Esophagus muscularis mucosa (tissue), 4 donors: ENCODE data around the gene HOXD11. TPM values are rescaled to one million over a fixed set of nuclear protein-coding genes. Genes with fewer than 3 reads are reported as not detected.

Source experiments
- DNase-seq: peaks from one replicate; pipeline ENCODE4 v3.0.0-alpha.2; 2017; ENCODE audit errors: extremely low spot score
- H3K27ac ChIP-seq, 4 donors: fragments of 200-600 bp; sonication (generic); replicated peaks in 1 of 4; 1 replicate in 3 of 4; 2 replicates in 1 of 4; pipeline ENCODE4 v1.5.1; 2016 to 2019; ENCODE audit warnings: mild to moderate bottlenecking in 1 of 4
- H3K27me3 ChIP-seq, 4 donors: fragments of 200-600 bp; sonication (generic); one replicate each; pipeline versions ENCODE4 v1.5.1 to v1.6.0; 2016 to 2019
- H3K36me3 ChIP-seq, 4 donors: fragments of 200-600 bp; sonication (generic); one replicate each; pipeline ENCODE4 v1.5.1; 2016 to 2019
- H3K4me1 ChIP-seq, 4 donors: fragments of 200-600 bp; sonication (generic); one replicate each; pipeline ENCODE4 v1.5.1; 2016 to 2019
- H3K4me3 ChIP-seq, 4 donors: fragments of 200-600 bp; sonication (generic); 1 replicate in 2 of 4; 2 replicates in 2 of 4; pipeline ENCODE4 v1.5.1; 2016 to 2019; ENCODE audit warnings: mild to moderate bottlenecking in 4 of 4, moderate library complexity in 1 of 4
- H3K9me3 ChIP-seq, 4 donors: fragments of 200-600 bp; sonication (generic); 1 replicate in 3 of 4; 2 replicates in 1 of 4; pipeline ENCODE4 v1.5.1; 2016 to 2019
- EP300 ChIP-seq: sonication (generic); formaldehyde crosslinking; IDR thresholded peaks from one replicate; pipeline ENCODE4 v1.6.1; 2017; ENCODE audit warnings: antibody characterized with exemption
- POLR2A ChIP-seq: fragments of 450-650 bp; IDR thresholded peaks from one replicate; pipeline ENCODE4 v1.6.1; 2017; ENCODE audit warnings: antibody characterized with exemption, moderate library complexity, mild to moderate bottlenecking, low read depth
- POLR2AphosphoS5 ChIP-seq, 2 donors: sonication (generic); formaldehyde crosslinking; IDR thresholded peaks; one replicate each; pipeline ENCODE4 v1.6.1; 2017; ENCODE audit warnings: antibody characterized with exemption in 2 of 2
- WGBS: methylation state at CpG from one replicate; pipeline ENCODE4 v1.1.5; 2018; 5-methylcytosine and 5-hydroxymethylcytosine counted together
- intact Hi-C: fragments of 100-400 bp; cut with DNase I; formaldehyde crosslinking; loops from one replicate; pipeline ENCODE4 v1.15.1; 2023
- total RNA-seq, 4 donors: library from RNA; depleted of rRNA; stranded (reverse); fragments of >200 nt; gene quantifications; one replicate each; pipeline versions ENCODE4 v1.1.0 to v1.2.1, GENCODE V29; 2016
- TF ChIP-seq, protein P1 (sequence below), 3 experiments: fragments of 200-600 bp in 2 of 3; fragments of 450-650 bp in 1 of 3; sonication (generic) in 2 of 3; IDR thresholded peaks; one replicate each; pipeline ENCODE4 v1.5.1; 2017 to 2019; ENCODE audit warnings: antibody characterized with exemption in 3 of 3, mild to moderate bottlenecking in 2 of 3, moderate library complexity in 1 of 3

Gene HOXD11
- total RNA-seq, 4 donors from 2014 or later = not detected

- intact Hi-C loops = loop anchor here (10.0 kb wide), 1 partner anchor 1749 kb away; the partner anchor contains the start of gene SP9
- 10% methylated on average over 27 of the region's 27 CpGs for WGBS
- Histone ChIP-seq H3K4me3 (peak within 1 kb of the TSS in 1 of 4 donors; percentile 8), H3K27me3 (peaks cover 5 to 100% (median 95%) of the 10 kb centered on the region in 4 donors), H3K27ac (no peak within 1 kb of the TSS), H3K36me3 (no peaks in the 10 kb centered on the region), H3K4me1 (peaks cover 33 to 74% (median 71%) of the 10 kb centered on the region in 4 donors), H3K9me3 (peaks cover 0 to 3% (median 0%) of the 10 kb centered on the region in 4 donors)
- no peak for DNase-seq
- no peak for TF ChIP-seq EP300
Observed at GRCh38 chr2:176083796-176084261, 23.3 kb upstream of the HOXD11 start, which contains the start of gene EVX2. EVX2 (minus strand) TSS chr2:176083962; CDS start chr2:176083776, 186 bp downstream.

DNA sequence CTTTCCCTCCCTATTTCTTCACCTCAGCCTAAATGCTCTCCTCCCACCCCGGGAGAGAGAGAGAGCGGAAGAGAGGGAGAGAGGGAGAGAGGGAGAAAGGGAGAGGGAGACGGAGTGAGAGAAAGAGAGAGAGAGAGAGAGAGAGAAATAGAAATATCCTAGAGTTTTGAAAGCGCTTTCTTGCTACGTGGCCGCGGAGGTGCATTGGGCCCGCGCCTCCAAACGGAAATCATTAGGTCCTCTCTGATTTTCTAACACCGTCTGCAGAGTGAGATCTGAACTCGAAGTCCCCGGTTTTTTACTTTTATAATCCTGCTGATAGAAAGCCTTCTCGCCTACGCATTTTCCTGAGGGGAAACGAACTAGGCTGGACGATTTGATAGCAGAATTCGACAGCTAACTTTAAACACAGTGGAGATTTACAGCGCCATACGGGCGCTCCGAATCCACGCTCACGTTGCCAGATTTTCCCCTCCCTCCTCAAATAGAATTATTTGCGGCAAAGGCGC is 22.4 kb upstream of the HOXD11 start:
- WGBS = 5% methylated on average over 26 of the region's 26 CpGs

DNA sequence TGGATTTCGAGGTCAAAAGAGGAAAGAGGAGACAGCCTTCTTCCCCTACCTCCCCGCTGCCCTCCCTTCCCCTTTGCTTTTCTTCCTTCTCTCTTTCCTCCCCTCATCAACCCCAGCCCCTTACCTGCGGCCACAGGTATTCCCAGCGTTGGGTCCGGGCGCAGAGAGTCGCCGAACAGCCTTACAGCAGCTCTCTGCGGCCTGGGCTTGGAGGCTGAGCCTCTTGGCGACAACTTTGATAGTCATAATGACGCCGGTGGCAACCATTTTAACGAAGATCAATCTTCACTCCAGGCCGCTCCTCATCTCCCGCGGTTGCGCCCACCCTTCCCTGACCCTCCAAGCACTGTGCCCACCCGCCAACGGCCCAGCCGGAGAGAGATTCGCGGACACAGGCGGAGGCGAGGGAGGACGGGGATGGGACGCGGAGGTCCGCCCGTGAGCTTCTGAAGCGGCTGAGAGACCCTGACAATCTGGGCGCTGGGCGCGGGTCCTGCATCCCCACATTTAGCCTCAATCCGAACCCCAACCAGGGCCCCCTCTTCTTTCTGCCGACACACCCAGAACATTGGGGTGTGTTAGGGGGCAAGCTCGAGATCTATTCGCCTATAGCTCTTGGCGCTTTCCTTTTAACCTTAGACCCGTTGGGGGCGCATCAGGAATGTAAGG is 21.8 kb upstream of the HOXD11 start:
- Histone ChIP-seq H3K27me3 (peaks cover 5 to 100% (median 95%) of the 10 kb centered on the region in 4 donors), H3K27ac (no peak overlapping the region), H3K4me1 (peaks cover 24 to 63% (median 57%) of the 10 kb centered on the region in 4 donors), H3K9me3 (peaks cover 0 to 3% (median 0%) of the 10 kb centered on the region in 4 donors), H3K36me3 (no peaks in the 10 kb centered on the region), H3K4me3 (no peak overlapping the region)
- DNase-seq = no peak
- TF ChIP-seq POLR2AphosphoS5 (IDR thresholded peaks at IDR 0.05) (no peak), EP300 (no peak), POLR2A (no peak)
- TF ChIP-seq, protein P1, sequence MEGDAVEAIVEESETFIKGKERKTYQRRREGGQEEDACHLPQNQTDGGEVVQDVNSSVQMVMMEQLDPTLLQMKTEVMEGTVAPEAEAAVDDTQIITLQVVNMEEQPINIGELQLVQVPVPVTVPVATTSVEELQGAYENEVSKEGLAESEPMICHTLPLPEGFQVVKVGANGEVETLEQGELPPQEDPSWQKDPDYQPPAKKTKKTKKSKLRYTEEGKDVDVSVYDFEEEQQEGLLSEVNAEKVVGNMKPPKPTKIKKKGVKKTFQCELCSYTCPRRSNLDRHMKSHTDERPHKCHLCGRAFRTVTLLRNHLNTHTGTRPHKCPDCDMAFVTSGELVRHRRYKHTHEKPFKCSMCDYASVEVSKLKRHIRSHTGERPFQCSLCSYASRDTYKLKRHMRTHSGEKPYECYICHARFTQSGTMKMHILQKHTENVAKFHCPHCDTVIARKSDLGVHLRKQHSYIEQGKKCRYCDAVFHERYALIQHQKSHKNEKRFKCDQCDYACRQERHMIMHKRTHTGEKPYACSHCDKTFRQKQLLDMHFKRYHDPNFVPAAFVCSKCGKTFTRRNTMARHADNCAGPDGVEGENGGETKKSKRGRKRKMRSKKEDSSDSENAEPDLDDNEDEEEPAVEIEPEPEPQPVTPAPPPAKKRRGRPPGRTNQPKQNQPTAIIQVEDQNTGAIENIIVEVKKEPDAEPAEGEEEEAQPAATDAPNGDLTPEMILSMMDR (IDR thresholded peaks at IDR 0.05) = no peak
- WGBS = 5% methylated on average over 29 of the region's 40 CpGs
- intact Hi-C loops = loop anchor here (10.0 kb wide), 1 partner anchor 1750 kb away; the partner anchor contains the start of gene SP9

More for the DNA sequence above, 22.4 kb upstream of the HOXD11 start:
- H3K27me3 ChIP-seq = peaks cover 5 to 100% (median 94%) of the 10 kb centered on the region in 4 donors
- no peak overlapping the region for H3K4me3 ChIP-seq
- peaks cover 27 to 68% (median 62%) of the 10 kb centered on the region in 4 donors for H3K4me1 ChIP-seq
- no peaks in the 10 kb centered on the region for H3K36me3 ChIP-seq
- H3K9me3 ChIP-seq = peaks cover 0 to 3% (median 0%) of the 10 kb centered on the region in 4 donors
- intact Hi-C loops = loop anchor here (10.0 kb wide), 1 partner anchor 1750 kb away; the partner anchor contains the start of gene SP9
- TF ChIP-seq POLR2AphosphoS5 (IDR thresholded peaks at IDR 0.05) = no peak
- TF ChIP-seq, protein P1 (IDR thresholded peaks at IDR 0.05) = no peak
- DNase-seq = no peak
- no peak overlapping the region for H3K27ac ChIP-seq

DNA sequence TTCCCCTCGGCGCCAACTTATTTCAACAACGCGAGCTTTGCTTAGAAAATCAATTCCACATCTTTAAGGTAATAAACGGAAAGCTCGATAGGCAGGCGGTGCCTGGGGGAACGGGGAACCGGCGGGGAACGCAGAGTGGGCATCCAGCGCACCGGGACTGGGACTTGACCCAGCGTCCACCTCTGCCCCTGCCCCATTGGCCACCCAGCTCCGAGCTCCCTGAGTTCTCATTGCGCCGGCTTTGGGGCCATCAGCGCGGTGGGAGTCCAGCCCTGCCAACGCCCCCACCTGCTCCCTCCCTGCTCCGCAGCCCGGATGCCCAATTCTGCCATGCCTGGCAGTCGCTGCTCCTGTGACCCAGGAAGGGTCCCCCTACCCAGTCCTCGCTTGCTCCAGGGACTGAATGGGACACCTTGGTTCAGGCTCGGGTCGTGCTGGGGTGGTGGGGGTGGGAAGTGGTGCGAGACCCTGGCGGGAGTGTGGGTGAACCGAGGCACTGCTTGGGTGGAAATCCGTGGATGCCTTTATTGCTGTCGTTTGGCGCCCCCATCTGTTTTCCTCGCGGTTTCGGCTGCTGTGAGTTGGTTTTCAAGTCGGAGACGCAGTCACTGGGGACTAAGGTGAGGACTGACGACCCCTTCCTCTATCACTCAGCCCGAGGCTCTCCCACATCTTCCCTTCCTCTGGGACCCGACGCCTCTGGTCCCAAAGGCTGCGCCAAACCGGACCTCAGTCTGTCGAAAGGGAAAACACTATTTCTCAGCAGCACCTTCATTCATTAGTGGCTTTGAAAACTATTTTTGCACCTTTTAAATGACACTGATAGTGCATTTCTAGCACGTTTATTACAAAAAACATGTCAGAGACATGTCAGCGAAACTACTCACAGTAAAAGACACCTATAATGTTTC is 21.0 kb upstream of the HOXD11 start:
- TF ChIP-seq, protein P1 (IDR thresholded peaks at IDR 0.05) = peak in 2 of 3 experiments; percentile 18 to 32
- TF ChIP-seq EP300 = no peak
- no peak for DNase-seq
- intact Hi-C loops = loop anchor here (10.0 kb wide), 1 partner anchor 1751 kb away; the partner anchor contains the start of gene SP9
- peaks cover 5 to 100% (median 91%) of the 10 kb centered on the region in 4 donors for H3K27me3 ChIP-seq
- peaks cover 20 to 57% (median 48%) of the 10 kb centered on the region in 4 donors for H3K4me1 ChIP-seq
- 5% methylated on average over 34 of the region's 46 CpGs for WGBS
- no peak overlapping the region for H3K27ac ChIP-seq
- H3K4me3 ChIP-seq = no peak overlapping the region
- no peaks in the 10 kb centered on the region for H3K36me3 ChIP-seq
- peaks cover 0 to 3% (median 0%) of the 10 kb centered on the region in 4 donors for H3K9me3 ChIP-seq
